Fibroblast of the conjunctiva (primary cell): Measurements from ENCODE around the gene CCDC188.
A peak's percentile ranks its signal among the peaks of the same experiment; 100 is the strongest.
"Not testable (repeated sequence)": the region's sequence is repeated elsewhere in the genome, so short reads cannot be mapped to it uniquely, and the experiment has no call there.

Source experiments
- DNase-seq: peaks from one replicate; pipeline ENCODE4 v3.0.0-alpha.2; 2010; ENCODE audit warnings: low read depth

CCDC188 gene

GRCh38 chr22:20169253-20169822 lies 18.5 kb upstream of the CCDC188 start:
- DNase-seq: no peak

- DNase-seq: no peak
Measured at GRCh38 chr22:20167643-20168322, 16.9 kb upstream of the CCDC188 start.

- DNase-seq: no peak
Measured at GRCh38 chr22:20166703-20167102, 15.8 kb upstream of the CCDC188 start.

GRCh38 chr22:20165913-20166312 lies 15.1 kb upstream of the CCDC188 start:
- no peak for DNase-seq

- no peak for DNase-seq
Measured at GRCh38 chr22:20165421-20165820, 14.6 kb upstream of the CCDC188 start.

GRCh38 chr22:20164863-20165262 lies 14.0 kb upstream of the CCDC188 start:
- DNase-seq: no peak

- DNase-seq: no peak
Measured at GRCh38 chr22:20160041-20160440, 9.2 kb upstream of the CCDC188 start.

- DNase-seq: not testable (repeated sequence)
Measured at GRCh38 chr22:20159531-20159930, 8.7 kb upstream of the CCDC188 start.

GRCh38 chr22:20159076-20159475 lies 8.2 kb upstream of the CCDC188 start:
- no peak for DNase-seq

GRCh38 chr22:20158391-20159036 lies 7.7 kb upstream of the CCDC188 start:
- no peak for DNase-seq

- no peak for DNase-seq
Measured at GRCh38 chr22:20157430-20158183, 6.8 kb upstream of the CCDC188 start.

GRCh38 chr22:20156611-20157429 lies 6.0 kb upstream of the CCDC188 start:
- peak; percentile 63 for DNase-seq

GRCh38 chr22:20156042-20156389 lies 5.2 kb upstream of the CCDC188 start:
- DNase-seq: no peak

GRCh38 chr22:20155330-20156041 lies 4.6 kb upstream of the CCDC188 start:
- peak; percentile 54 for DNase-seq

- DNase-seq: no peak
Measured at GRCh38 chr22:20154602-20155187, 3.8 kb upstream of the CCDC188 start.

GRCh38 chr22:20153945-20154344 lies 3.1 kb upstream of the CCDC188 start:
- no peak for DNase-seq

- no peak for DNase-seq
Measured at GRCh38 chr22:20152464-20152890, 1.6 kb upstream of the CCDC188 start.

GRCh38 chr22:20151276-20151588 lies 377 bp upstream of the CCDC188 start:
- no peak for DNase-seq

GRCh38 chr22:20149257-20150250 lies 1.3 kb downstream of the CCDC188 start:
- DNase-seq: no peak

GRCh38 chr22:20148414-20148813 lies 2.4 kb downstream of the CCDC188 start:
- no peak for DNase-seq
